ENCODE data around the gene PANK4.

DNA sequence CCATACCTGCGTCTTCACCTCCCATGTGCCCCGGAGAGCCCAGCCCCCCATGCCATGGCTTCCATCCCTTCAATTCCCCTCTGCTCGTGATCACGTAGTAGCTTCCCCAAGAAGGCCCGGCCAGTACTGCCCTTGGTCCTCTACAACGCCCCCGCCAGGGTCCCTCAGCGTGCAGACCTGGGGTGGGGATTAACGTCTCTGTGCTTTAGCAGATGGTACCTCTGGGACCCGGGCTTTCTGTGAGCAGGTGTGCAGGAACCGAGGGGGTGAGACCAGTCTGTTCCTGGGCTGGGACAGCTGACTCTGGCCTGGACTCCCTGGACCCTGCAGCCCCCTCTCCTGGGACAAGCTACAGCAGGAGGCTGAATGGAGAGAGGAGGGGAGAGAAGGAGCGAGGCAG is 49.1 kb downstream of the PANK4 start:
- TF ChIP-seq POLR2AphosphoS2 (conservative IDR thresholded peaks at IDR 0.05; ENCODE audit: low read length), result no peak
- TF ChIP-seq NR3C1 (IDR thresholded peaks at IDR 0.05), result no peak
- TF ChIP-seq, protein P1, sequence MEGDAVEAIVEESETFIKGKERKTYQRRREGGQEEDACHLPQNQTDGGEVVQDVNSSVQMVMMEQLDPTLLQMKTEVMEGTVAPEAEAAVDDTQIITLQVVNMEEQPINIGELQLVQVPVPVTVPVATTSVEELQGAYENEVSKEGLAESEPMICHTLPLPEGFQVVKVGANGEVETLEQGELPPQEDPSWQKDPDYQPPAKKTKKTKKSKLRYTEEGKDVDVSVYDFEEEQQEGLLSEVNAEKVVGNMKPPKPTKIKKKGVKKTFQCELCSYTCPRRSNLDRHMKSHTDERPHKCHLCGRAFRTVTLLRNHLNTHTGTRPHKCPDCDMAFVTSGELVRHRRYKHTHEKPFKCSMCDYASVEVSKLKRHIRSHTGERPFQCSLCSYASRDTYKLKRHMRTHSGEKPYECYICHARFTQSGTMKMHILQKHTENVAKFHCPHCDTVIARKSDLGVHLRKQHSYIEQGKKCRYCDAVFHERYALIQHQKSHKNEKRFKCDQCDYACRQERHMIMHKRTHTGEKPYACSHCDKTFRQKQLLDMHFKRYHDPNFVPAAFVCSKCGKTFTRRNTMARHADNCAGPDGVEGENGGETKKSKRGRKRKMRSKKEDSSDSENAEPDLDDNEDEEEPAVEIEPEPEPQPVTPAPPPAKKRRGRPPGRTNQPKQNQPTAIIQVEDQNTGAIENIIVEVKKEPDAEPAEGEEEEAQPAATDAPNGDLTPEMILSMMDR (IDR thresholded peaks at IDR 0.05), result no peak
- TF ChIP-seq KDM5A (IDR thresholded peaks at IDR 0.05), result no peak
- TF ChIP-seq, protein P2, sequence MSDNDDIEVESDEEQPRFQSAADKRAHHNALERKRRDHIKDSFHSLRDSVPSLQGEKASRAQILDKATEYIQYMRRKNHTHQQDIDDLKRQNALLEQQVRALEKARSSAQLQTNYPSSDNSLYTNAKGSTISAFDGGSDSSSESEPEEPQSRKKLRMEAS (IDR thresholded peaks at IDR 0.05), result no peak
- no peak for TF ChIP-seq CBX2 (IDR thresholded peaks at IDR 0.05; ENCODE audit: borderline replicate concordance, low read depth)
- TF ChIP-seq POLR2A (IDR thresholded peaks at IDR 0.05; ENCODE audit: low read length), result no peak

Data from A549 (cell line).